GM04504 (cell line): ENCODE measurements around the gene ITGB1BP2.
"Not testable (repeated sequence)": the region's sequence is repeated elsewhere in the genome, so short reads cannot be mapped to it uniquely, and the experiment has no call there.

ENCODE experiments used
- DNase-seq: peaks from one replicate; pipeline ENCODE4 v3.0.0-alpha.2; 2012; ENCODE audit warnings: low read depth

Gene ITGB1BP2

GRCh38 chrX:71302461-71303213, 1.1 kb downstream of the ITGB1BP2 start:
- no peak for DNase-seq

DNA sequence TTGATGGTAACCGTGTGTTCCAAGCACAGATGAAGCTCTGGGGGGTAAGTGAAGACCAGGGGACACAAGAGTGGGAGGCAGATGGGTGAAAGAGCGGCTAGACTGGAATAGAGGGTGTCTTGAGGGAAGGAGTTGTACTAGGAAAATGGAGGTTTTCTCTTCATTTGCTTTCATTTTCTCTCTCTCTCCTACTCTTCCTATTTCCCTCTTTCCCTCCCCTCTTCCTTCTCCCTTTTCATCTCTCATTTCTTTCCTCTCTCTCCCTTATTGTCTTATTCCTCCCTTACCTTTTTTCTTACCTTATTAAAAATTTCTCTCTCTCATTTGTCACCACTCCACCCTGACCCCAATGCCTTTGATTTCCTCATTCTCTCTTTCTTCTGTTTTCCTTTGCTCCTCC, 3.0 kb downstream of the ITGB1BP2 start:
- DNase-seq: no peak

DNA sequence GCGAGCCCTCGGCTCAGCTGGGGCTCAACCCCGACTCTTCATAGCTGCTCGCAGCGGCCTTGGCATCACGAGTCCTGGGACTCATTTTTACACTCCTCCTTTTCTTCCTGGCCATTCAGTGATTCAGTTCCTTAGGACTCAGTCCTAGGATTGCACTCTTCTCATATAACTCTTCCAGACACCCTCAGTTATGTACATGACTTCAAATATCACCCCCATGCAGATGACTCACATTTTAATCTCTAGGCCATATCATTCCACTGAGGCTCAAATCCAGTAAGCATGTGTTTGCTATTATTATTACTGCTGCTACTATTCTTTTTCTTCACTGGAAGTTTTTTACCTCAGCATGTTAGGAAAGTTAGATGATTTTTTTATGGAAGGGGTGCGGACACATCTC, 14.4 kb downstream of the ITGB1BP2 start:
- DNase-seq: peak; percentile 25

DNA sequence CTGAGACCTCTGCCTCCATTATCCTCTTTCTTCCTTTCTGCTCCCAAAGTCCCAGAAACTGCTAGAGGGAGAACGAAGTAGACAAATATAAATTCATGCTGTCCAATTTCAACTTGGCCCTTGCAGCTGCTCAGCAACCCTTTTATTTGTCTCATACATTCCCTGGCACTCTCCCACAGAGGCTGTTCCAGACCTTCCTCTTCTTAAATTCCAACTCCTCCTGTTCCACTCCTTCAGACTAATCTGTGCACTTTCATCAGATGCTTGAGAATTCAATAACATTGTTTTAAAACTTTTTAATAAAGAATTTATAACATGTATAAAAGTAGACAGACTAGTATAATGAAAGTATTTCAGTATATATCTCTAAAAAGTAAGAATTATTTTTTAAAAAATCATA, 15.4 kb downstream of the ITGB1BP2 start:
- DNase-seq: not testable (repeated sequence)

GRCh38 chrX:71320126-71320525, 18.6 kb downstream of the ITGB1BP2 start:
- DNase-seq: no peak

- DNase-seq: no peak
Measured at GRCh38 chrX:71321731-71322130, 20.2 kb downstream of the ITGB1BP2 start.

DNA sequence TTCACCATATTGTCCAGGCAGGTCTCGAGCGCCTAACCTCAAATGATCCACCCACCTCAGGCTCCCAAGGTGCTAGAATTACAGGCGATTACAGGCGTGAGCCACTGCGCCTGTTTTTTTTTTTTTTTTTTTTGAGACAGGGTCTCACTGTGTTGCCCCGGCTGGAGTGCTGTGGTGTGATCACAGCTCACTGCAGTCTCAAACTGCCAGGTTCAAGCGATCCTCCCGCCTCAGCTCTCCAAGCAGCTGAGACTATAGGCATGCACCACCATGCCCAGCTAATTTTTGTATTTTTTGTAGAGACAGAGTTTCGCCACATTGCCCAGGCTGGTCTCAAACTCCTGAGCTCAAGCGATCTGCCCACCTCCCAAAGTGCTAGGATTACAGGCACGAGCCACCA, 22.9 kb downstream of the ITGB1BP2 start:
- DNase-seq: not testable (repeated sequence)

DNA sequence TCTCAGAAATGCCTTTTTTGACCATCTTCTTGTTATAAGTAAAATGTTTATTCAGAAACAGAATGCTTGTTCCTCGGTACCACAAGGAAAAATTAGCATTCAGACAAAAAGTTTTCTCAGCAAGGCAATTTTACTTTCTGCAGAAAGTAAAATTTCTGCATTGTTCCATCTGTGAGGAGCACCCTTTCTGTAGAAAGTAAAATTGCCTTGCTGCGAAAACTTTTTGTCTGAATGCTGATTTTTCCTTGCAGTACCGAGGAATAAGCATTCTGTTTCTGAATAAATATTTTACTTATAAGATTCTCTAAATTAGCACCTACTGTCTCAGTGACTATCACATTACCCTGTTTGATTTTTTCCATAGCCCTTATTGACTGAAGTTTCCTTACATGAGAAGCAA, 24.8 kb downstream of the ITGB1BP2 start:
- no peak for DNase-seq

- DNase-seq: not testable (repeated sequence)
Measured at GRCh38 chrX:71349151-71349665, 47.7 kb downstream of the ITGB1BP2 start.

DNA sequence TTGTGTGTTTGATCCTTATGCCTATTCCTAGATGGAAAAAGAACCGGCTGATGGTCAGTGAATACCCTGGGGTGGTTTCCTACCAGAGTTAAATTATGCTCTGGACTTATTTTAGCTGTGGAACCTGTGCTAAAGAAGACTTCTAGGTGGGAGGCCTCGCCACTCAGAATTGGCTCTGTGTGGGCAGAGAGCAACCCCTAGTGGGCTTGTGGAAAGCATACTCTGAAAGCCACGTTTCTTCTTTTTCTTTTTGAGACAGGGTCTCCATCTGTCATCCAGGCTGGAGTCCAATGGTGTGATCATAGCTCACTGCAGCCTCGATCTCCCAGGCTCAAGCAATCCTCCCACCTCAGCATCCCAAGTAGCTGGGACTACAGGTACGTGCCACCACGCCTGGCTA, 48.3 kb downstream of the ITGB1BP2 start:
- DNase-seq: not testable (repeated sequence)

DNA sequence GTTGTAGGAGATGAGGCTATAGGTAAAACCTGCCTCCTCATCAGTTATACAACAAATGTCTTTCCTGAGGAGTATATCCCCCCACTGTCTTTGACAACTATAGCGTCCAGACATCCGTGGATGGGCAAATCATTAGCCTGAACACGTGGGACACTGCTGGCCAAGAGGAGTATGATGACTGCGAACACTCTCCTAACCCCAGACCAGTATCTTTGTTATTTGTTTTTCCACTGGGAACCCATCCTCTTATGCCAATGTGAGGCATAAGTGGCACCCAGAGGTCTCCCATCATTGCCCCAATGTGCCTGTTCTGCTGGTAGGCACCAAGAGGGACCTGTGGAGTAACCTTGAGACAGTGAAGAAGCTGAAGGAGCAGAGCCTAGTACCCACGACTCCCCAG, 50.9 kb downstream of the ITGB1BP2 start:
- not testable (repeated sequence) for DNase-seq
